GM21526 (cell line): Measurements from ENCODE around the gene MBD3L4.
"Not testable (repeated sequence)": the region's sequence is repeated elsewhere in the genome, so short reads cannot be mapped to it uniquely, and the experiment has no call there.

Experiments used
- ATAC-seq: cut with Tn5 transposase; IDR thresholded peaks from one replicate; pipeline ENCODE4 v1.9.1; 2021; ENCODE audit warnings: moderate library complexity; ENCODE audit not compliant: unreplicated experiment, low FRiP score

The MBD3L4 gene

DNA sequence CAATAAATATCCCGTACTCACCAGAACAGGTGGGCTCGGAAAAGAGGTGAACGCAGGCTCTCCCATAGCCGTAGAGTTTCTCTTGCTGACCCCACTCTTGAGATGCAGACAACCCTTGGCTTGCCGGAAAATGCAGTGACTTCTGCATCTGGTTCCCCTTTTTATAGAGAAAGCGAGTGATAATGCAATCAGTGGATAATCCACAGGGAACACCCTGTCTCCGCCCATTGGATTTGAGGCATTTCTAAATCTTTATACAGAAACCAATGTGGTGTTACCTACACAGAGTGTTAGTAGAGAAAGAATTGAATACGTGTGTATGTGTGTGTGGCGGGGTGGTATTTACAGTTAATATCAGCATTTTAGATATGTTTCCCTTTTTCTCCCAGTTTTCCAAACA lies at the start of gene MBD3L4:
Gene MBD3L4 (minus strand): TSS at position 101 of the 400 bp plus-strand sequence. CDS start 35 bp downstream, at position 66.
- ATAC-seq = not testable (repeated sequence)

DNA sequence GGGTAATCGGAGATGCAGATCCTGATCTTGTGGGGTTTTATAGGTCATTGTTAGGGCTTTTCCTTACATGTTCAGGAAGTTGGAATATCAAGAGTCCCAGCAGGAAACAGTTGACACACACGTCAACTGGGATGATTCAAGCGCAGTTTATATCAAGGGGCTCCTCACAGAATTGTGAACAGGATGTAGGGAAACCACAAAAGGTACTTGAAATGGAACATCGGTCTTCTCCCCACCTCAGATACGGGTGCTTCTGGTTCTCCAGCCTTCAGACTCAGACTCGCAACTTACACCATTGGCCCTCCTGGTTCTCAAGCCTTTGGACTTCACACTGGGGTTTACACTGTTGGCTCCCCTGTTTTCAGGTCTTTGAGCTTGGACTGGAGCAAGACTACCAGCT lies 49.0 kb upstream of the MBD3L4 start:
- ATAC-seq = no peak

GRCh38 chr19:7083076-7083956 lies 43.3 kb upstream of the MBD3L4 start:
- no peak for ATAC-seq

DNA sequence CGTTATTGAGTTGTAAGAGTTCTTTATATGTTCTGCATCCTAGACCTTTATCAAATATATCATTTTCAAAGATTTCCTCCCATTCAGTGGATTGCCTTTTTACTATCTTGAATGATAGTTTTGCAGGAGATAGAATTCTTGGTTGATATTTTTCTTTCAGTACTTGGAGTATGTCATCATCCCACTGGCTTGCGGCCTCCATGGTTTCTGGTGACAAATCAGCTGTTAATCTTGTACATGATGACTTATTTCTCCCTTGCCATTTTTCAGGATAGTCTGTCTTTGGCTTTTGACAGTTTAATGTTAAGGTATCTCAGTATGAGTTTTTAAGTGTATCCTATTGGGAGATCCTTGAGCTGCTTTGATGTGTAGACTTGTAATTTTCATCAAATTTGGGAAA lies 38.0 kb upstream of the MBD3L4 start:
- no peak for ATAC-seq

GRCh38 chr19:7076151-7076550 lies 36.2 kb upstream of the MBD3L4 start:
- no peak for ATAC-seq

DNA sequence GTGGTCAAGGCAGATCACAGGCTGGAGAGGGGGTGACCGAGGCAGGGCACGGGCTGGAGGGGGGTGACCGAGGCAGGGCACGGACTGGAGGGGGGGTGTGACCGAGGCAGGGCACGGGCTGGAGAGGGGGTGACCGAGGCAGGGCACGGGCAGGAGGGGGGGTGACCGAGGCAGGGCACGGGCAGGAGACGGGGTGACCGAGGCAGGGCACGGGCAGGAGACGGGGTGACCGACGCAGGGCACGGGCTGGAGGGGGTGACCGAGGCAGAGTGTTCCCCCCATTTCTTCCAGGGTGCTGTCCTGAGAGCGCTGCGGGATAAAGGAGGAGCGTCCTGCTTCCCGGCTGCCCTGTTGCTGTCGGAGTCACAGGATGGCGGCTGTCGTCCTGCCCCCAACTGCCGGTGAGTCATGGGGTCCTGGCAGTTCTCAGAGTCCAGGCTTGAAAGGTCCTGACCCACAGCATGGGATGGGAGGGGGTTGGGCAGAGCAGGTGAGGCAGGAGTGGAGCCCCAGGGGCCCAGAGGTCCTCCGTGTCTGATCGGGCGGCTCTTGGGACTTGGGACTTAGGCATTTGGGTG lies 34.8 kb upstream of the MBD3L4 start:
- no peak for ATAC-seq

GRCh38 chr19:7072541-7072940 lies 32.6 kb upstream of the MBD3L4 start:
- no peak for ATAC-seq

DNA sequence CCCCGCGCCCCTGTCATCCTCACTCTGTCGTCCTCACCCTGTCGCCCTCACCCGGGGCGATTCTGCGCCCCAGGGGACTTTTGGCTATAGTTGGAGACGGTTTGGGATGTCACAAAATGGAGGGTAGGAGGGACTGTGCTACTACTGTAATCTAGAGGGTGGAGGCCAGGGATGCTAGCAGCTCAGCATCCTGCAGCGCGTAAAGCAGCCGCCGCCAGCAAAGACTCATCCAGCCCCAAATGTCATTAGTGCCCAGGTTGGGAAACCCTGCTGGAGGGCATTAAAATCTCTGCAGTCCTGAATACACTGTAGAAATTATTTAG lies 29.9 kb upstream of the MBD3L4 start:
- peak; percentile 26 for ATAC-seq

GRCh38 chr19:7069042-7069903 lies 29.3 kb upstream of the MBD3L4 start, which contains the start of gene ZNF557:
TSS of gene ZNF557 (plus strand) at chr19:7069703. CDS start at chr19:7075075, 5,372 bp downstream.
- peak; percentile 85 for ATAC-seq

DNA sequence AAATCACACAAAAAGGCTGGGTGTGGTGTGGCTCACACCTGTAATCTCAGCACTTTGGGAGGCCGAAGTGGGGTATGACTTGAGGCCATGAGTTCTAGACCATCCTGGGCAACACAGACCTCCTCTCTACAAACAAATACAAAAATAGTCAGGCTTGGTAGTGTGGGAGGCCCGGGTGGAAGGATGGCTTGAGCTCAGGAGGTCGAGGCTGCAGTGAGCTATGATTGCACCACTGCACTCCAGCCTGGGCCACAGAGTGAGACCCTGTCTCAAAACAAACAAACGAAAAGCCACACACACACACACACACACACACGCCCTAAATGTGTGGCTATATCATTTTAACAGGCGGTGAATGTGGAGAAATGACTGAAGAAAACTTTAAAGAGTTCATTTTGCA lies 28.6 kb upstream of the MBD3L4 start:
- ATAC-seq = no peak

GRCh38 chr19:7067716-7068115 lies 27.7 kb upstream of the MBD3L4 start:
- no peak for ATAC-seq

- not testable (repeated sequence) for ATAC-seq
Measured at GRCh38 chr19:7067122-7067521, 27.1 kb upstream of the MBD3L4 start.

- no peak for ATAC-seq
Measured at GRCh38 chr19:7063764-7064418, 23.9 kb upstream of the MBD3L4 start.

DNA sequence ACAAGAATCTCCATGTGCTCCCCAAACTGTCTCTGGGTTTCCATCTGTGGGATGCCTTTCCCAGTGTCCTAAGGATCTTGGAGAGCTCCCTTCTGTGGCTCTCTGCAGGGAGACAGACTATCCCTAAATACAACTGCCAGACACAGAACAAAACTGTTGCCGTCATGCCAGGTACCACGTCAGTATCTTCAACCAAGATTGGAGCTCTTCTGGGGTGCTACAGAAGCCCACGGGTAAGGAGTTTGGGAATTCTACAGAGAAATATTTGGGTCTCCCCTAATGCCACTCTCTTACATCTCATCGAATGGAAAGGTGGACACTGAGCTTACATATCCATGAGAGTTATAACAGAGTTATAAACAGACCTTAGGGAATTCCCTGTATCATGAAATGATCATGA lies 23.4 kb upstream of the MBD3L4 start:
- ATAC-seq = no peak

GRCh38 chr19:7059977-7060376 lies 20.0 kb upstream of the MBD3L4 start:
- not testable (repeated sequence) for ATAC-seq

DNA sequence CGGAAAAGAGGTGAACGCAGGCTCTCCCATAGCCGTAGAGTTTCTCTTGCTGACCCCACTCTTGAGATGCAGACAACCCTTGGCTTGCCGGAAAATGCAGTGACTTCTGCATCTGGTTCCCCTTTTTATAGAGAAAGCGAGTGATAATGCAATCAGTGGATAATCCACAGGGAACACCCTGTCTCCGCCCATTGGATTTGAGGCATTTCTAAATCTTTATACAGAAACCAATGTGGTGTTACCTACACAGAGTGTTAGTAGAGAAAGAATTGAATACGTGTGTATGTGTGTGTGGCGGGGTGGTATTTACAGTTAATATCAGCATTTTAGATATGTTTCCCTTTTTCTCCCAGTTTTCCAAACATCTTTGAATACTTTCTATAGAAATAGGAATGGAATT lies 18.6 kb upstream of the MBD3L4 start, which contains the start of gene MBD3L3:
Gene MBD3L3 (minus strand): TSS at position 101 of the 400 bp plus-strand sequence. CDS start 71 bp downstream, at position 30.
- ATAC-seq = not testable (repeated sequence)

DNA sequence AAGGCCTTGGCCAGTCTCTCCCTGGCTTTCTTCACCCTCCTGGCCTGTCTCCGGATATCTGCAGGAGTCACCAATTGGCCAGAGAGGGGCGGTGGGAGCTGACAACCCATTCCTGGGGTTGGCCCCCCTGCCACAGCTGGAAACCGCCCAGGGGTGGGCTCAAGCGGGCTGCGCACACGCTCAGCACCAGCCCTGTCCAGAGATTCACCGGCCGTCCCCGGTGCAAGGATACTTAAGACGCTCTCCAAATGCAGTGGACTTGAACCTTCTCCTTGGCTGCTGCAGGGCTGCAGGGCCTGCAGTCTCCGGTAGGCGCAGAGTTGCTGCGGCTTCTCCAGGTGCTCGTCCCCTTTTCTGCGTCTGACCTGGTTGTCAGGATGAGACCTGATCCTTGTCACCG lies 16.4 kb upstream of the MBD3L4 start:
- not testable (repeated sequence) for ATAC-seq

DNA sequence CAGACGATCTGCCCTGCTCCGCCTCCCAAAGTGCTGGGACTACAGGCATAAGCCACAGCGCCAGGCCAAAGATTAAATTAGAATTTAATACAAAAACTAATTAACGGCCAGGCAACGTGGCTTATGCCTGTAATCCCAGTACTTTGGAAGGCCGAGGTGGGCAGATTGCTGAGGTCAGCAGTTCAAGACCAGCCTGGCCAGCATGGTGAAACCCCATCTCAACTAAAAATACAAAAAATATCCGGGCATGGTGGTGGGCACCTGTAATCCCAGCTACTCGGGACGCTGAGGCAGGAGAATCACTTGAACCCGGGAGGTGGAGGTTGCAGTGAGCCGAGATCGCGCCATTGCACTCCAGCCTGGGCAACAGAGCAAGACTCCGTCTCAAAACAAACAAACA lies 15.7 kb upstream of the MBD3L4 start:
- ATAC-seq = not testable (repeated sequence)

DNA sequence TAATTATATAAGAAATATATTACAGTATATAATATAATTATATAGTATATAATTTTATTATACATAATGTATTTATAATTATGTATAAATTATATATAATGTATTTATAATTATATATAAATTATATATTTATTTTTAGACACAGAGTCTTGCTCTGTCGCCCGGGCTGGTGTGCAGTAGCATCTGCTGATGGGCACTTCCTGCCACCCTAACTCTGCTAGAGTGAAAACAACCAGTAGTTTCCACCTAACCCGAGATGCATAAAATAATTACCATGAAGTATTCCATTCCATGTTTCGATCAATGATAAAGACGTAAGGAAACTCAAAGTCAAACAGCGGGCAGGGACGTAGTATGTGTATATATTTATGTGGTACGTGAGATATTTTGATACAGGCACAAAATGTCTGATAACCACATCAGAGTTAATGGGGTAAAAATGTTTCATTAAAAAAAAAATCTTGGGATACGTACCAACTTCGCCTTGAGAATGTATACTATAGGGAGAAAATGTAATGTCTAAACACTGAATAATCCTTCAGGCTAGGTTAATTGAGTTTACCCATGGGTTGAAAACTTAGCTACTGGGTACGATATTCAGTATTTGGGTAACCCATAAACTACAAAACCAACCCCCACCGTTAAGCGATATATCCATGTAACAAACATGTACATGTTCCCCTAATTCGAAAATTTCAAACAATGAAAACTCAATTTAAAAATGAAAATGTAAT lies 14.8 kb upstream of the MBD3L4 start:
- ATAC-seq = not testable (repeated sequence)

GRCh38 chr19:7052896-7053295 lies 12.9 kb upstream of the MBD3L4 start:
- ATAC-seq = not testable (repeated sequence)
